Renal cortex interstitium (tissue), 11 donors: Measurements from ENCODE around the gene P4HA2. TPM values are rescaled to one million over a fixed set of nuclear protein-coding genes. Genes with fewer than 3 reads are reported as not detected.

ENCODE experiments used
- DNase-seq, 11 donors: peaks; one replicate each; pipeline ENCODE4 v3.0.0-alpha.2; 2013; ENCODE audit warnings: low read depth in 9 of 11, low spot score in 4 of 11; ENCODE audit errors: extremely low read depth in 1 of 11
- polyA plus RNA-seq, 3 donors: library from polyadenylated mRNA; unstranded; fragments of 120-200 nt; gene quantifications; one replicate each; pipeline ENCODE4 v1.2.1, GENCODE V29; 2013; ENCODE audit not compliant: insufficient read length in 3 of 3

Gene P4HA2
- polyA plus RNA-seq, 3 donors: 29.2 to 50.3 (median 35.1) TPM

GRCh38 chr5:132256086-132256782 lies 28.6 kb upstream of the P4HA2 start:
- DNase-seq: no peak

- no peak for DNase-seq
Measured at GRCh38 chr5:132254321-132254977, 26.8 kb upstream of the P4HA2 start.

- no peak for DNase-seq
Measured at GRCh38 chr5:132253452-132254320, 26.0 kb upstream of the P4HA2 start.

- no peak for DNase-seq
Measured at GRCh38 chr5:132253008-132253441, 25.4 kb upstream of the P4HA2 start.

GRCh38 chr5:132251220-132251725 lies 23.6 kb upstream of the P4HA2 start:
- no peak for DNase-seq

- no peak for DNase-seq
Measured at GRCh38 chr5:132250547-132250946, 22.9 kb upstream of the P4HA2 start.

- DNase-seq: no peak
Measured at GRCh38 chr5:132246806-132247205, 19.2 kb upstream of the P4HA2 start.

- DNase-seq: no peak
Measured at GRCh38 chr5:132245593-132245992, 17.9 kb upstream of the P4HA2 start.

GRCh38 chr5:132243366-132243977 lies 15.8 kb upstream of the P4HA2 start:
- DNase-seq: no peak

- no peak for DNase-seq
Measured at GRCh38 chr5:132239776-132240175, 12.1 kb upstream of the P4HA2 start.

GRCh38 chr5:132238901-132239500 lies 11.3 kb upstream of the P4HA2 start:
- DNase-seq: no peak

- peak in 2 of 11 donors; percentile 34 to 42 for DNase-seq
Measured at GRCh38 chr5:132238169-132238744, 10.6 kb upstream of the P4HA2 start.

- DNase-seq: no peak
Measured at GRCh38 chr5:132237670-132238069, 10.0 kb upstream of the P4HA2 start.

GRCh38 chr5:132237141-132237540 lies 9.5 kb upstream of the P4HA2 start:
- no peak for DNase-seq

- no peak for DNase-seq
Measured at GRCh38 chr5:132235340-132235739, 7.7 kb upstream of the P4HA2 start.

GRCh38 chr5:132234684-132235062 lies 7.0 kb upstream of the P4HA2 start:
- no peak for DNase-seq

GRCh38 chr5:132233811-132234683 lies 6.4 kb upstream of the P4HA2 start:
- DNase-seq: no peak

GRCh38 chr5:132233081-132233480 lies 5.4 kb upstream of the P4HA2 start:
- no peak for DNase-seq
